ENCODE measurements around the gene PIP5K1C. TPM values are rescaled to one million over a fixed set of nuclear protein-coding genes. Genes with fewer than 3 reads are reported as not detected.
A peak's percentile ranks its signal among the peaks of the same experiment; 100 is the strongest.

Gene PIP5K1C
- polyA plus RNA-seq, 1 donor (not counting 4 experiments of a cell fraction or from before 2014, with no cell fraction given), result 3.6 TPM

DNA sequence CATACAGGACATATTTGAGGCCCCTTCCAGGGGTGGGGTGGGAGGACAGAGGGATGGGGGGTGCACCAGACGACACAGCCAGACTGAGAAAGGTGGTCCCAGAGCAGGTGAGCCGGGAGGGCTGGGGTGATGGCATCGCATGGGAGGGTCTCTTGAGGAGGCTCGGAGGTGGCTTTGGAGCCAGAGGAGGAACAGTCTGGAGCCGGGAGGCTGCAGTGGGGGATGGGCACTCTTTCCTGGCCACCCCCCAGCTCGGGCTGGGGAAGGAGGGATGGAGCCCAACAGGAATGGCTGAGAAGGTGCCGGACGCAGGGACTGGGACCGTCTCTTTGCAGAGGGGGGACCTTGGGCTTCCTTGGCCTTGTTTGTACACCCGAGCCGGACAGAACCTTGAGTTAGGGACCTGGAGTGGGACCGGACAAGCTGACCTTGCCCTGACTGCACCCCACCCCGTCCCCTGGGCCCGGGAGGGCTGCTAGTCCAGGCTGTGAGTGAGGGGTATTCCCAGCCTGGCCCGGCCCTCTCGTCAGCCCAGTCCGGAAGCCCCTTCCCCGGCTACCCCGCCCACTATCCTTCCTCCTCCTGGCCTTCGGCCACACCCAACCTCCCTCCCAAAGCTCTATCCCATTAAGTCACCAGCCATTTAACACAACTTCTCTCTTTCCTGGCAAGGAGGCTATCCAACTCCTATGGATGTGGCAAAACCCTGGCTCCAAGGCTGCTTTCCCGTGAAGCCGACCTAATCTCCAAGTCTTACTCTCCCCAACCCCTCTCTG lies 92.8 kb downstream of the PIP5K1C start:
- no peak for FAIRE-seq
- Histone ChIP-seq H3K27ac (ENCODE audit: control insufficient read depth, insufficient read depth, low read length) (no peak overlapping the region), H3K36me3 (ENCODE audit: control insufficient read depth in 2 of 2, extremely low read depth in 1 of 2, insufficient read depth in 2 of 2, low read length in 2 of 2) (peaks cover 4 to 6% of the 10 kb centered on the region in 2 experiments), H3K79me2 (ENCODE audit: control insufficient read depth, insufficient read depth, low read length) (no peaks in the 10 kb centered on the region), H3K9me1 (ENCODE audit: control insufficient read depth, extremely low read depth, insufficient read depth, low read length) (no peaks in the 10 kb centered on the region), H3K9me3 (ENCODE audit: control insufficient read depth, low read depth, low read length) (no peaks in the 10 kb centered on the region), H3K9ac (ENCODE audit: control insufficient read depth, extremely low read depth, insufficient read depth, low read length) (no peak overlapping the region), H3K4me3 (ENCODE audit: control insufficient read depth in 2 of 3, extremely low read depth in 1 of 3, insufficient read depth in 2 of 3, low read depth in 1 of 3, low read length in 3 of 3) (no peak overlapping the region), H2AFZ (ENCODE audit: control insufficient read depth, low read length) (no peak overlapping the region), H3K4me1 (ENCODE audit: control insufficient read depth, extremely low read depth, insufficient read depth, low read length) (no peaks in the 10 kb centered on the region), H3K27me3 (ENCODE audit: control insufficient read depth, extremely low read depth, insufficient read depth, low read length) (peaks cover 16% of the 10 kb centered on the region), H4K20me1 (ENCODE audit: control insufficient read depth, extremely low read depth, insufficient read depth, low read length) (no peaks in the 10 kb centered on the region), H3K4me2 (ENCODE audit: control insufficient read depth, extremely low read depth, insufficient read depth, low read depth, low read length) (peak overlapping the region; percentile 32)
- dilution Hi-C loops (cut with MboI; ENCODE audit: extremely low pct_ligation_motif_present, low sequenced_read_pairs), result no loop called here
- no peak for TF ChIP-seq EZH2 (IDR thresholded peaks at IDR 0.05; ENCODE audit: low read length)
- TF ChIP-seq, protein P1, sequence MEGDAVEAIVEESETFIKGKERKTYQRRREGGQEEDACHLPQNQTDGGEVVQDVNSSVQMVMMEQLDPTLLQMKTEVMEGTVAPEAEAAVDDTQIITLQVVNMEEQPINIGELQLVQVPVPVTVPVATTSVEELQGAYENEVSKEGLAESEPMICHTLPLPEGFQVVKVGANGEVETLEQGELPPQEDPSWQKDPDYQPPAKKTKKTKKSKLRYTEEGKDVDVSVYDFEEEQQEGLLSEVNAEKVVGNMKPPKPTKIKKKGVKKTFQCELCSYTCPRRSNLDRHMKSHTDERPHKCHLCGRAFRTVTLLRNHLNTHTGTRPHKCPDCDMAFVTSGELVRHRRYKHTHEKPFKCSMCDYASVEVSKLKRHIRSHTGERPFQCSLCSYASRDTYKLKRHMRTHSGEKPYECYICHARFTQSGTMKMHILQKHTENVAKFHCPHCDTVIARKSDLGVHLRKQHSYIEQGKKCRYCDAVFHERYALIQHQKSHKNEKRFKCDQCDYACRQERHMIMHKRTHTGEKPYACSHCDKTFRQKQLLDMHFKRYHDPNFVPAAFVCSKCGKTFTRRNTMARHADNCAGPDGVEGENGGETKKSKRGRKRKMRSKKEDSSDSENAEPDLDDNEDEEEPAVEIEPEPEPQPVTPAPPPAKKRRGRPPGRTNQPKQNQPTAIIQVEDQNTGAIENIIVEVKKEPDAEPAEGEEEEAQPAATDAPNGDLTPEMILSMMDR (optimal IDR thresholded peaks at IDR 0.05 in 1 of 3, IDR thresholded peaks at IDR 0.05 in 1 of 3, conservative IDR thresholded peaks at IDR 0.05 in 1 of 3; ENCODE audit: extremely low read depth in 1 of 3, insufficient read depth in 2 of 3, low read length in 3 of 3), result no peak
- no peak for DNase-seq (ENCODE audit: low read depth, low spot score)

DNA sequence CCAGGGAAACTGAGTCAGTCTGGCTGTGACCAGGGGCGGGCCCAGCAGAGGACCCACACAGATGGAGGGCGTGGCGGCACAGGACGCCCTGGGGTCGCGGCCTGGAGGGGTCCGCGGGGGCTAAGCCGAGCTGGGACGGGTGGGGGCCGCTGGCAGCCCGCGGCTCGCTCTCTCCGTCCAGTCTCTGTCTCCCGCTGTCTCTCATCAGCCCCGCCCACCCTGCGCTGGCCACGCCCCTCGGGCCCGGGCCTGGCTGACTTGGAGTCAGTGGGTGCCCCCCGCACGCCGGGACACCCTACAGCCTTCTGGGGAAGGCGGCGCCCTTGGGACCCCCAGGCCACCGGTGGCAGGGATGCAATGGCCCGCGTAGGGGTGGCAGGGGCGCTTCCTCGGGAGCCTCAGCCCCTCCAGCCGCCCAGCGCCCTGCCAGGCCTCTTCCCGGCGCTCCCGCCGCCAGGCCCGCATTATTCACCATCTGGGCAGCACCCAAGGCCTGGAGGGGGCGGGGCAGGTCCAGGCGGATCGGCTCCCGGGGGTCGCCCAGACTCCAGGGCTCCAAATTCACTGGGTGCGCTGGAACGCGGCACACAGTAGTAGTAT lies 93.5 kb downstream of the PIP5K1C start, which contains the start of gene TBXA2R:
TBXA2R (minus strand) TSS at position 186 of the 600 bp plus-strand sequence. CDS start 6,241 bp downstream, outside the sequence.
- no peaks in the 10 kb centered on the region for H3K79me2 ChIP-seq (ENCODE audit: control insufficient read depth, insufficient read depth, low read length)
- no peak for FAIRE-seq
- H3K9me3 ChIP-seq (ENCODE audit: control insufficient read depth, low read depth, low read length), result no peaks in the 10 kb centered on the region
- H3K9ac ChIP-seq (ENCODE audit: control insufficient read depth, extremely low read depth, insufficient read depth, low read length), result no peak within 1 kb of the TSS
- H3K4me2 ChIP-seq (ENCODE audit: control insufficient read depth, extremely low read depth, insufficient read depth, low read depth, low read length), result peak within 1 kb of the TSS; percentile 32
- TF ChIP-seq, protein P1 (optimal IDR thresholded peaks at IDR 0.05 in 1 of 3, IDR thresholded peaks at IDR 0.05 in 1 of 3, conservative IDR thresholded peaks at IDR 0.05 in 1 of 3; ENCODE audit: extremely low read depth in 1 of 3, insufficient read depth in 2 of 3, low read length in 3 of 3), result no peak
- no peak for TF ChIP-seq EZH2 (IDR thresholded peaks at IDR 0.05; ENCODE audit: low read length)
- no peak within 1 kb of the TSS for H3K27ac ChIP-seq (ENCODE audit: control insufficient read depth, insufficient read depth, low read length)
- H2AFZ ChIP-seq (ENCODE audit: control insufficient read depth, low read length), result no peak within 1 kb of the TSS
- peaks cover 16% of the 10 kb centered on the region for H3K27me3 ChIP-seq (ENCODE audit: control insufficient read depth, extremely low read depth, insufficient read depth, low read length)
- H3K9me1 ChIP-seq (ENCODE audit: control insufficient read depth, extremely low read depth, insufficient read depth, low read length), result no peaks in the 10 kb centered on the region
- DNase-seq (ENCODE audit: low read depth, low spot score), result no peak
- H4K20me1 ChIP-seq (ENCODE audit: control insufficient read depth, extremely low read depth, insufficient read depth, low read length), result no peaks in the 10 kb centered on the region
- H3K4me3 ChIP-seq (ENCODE audit: control insufficient read depth in 2 of 3, extremely low read depth in 1 of 3, insufficient read depth in 2 of 3, low read depth in 1 of 3, low read length in 3 of 3), result peak within 1 kb of the TSS in 2 of 3 experiments; percentile 11 to 14
- H3K36me3 ChIP-seq (ENCODE audit: control insufficient read depth in 2 of 2, extremely low read depth in 1 of 2, insufficient read depth in 2 of 2, low read length in 2 of 2), result peaks cover 2% of the 10 kb centered on the region in 2 experiments
- no peaks in the 10 kb centered on the region for H3K4me1 ChIP-seq (ENCODE audit: control insufficient read depth, extremely low read depth, insufficient read depth, low read length)
- dilution Hi-C loops (cut with MboI; ENCODE audit: extremely low pct_ligation_motif_present, low sequenced_read_pairs), result no loop called here

Data from keratinocyte (primary cell).